ENCODE measurements around the gene UBE2R2. TPM values are rescaled to one million over a fixed set of nuclear protein-coding genes. Genes with fewer than 3 reads are reported as not detected.

The UBE2R2 gene
- total and polyA plus RNA-seq, 4 donors, result 18.1 to 35.4 (median 26.6) TPM

GRCh38 chr9:33939924-33940874 is 123.2 kb downstream of the UBE2R2 start:
- ATAC-seq (ENCODE audit: low FRiP score) (no peak), DNase-seq (no peak)
- H3K27me3 ChIP-seq (ENCODE audit: control insufficient read depth in 1 of 2, insufficient read depth in 2 of 2, low read length in 1 of 2), result no peaks in the 10 kb centered on the region
- H3K4me1 ChIP-seq (ENCODE audit: control insufficient read depth in 1 of 2, insufficient read depth in 2 of 2, low read length in 2 of 2), result peaks cover 0 to 2% of the 10 kb centered on the region in 2 donors
- H3K36me3 ChIP-seq (ENCODE audit: control insufficient read depth in 1 of 2, insufficient read depth in 2 of 2, low read length in 1 of 2), result peaks cover 0 to 7% of the 10 kb centered on the region in 2 donors
- 85 to 87% methylated on average over 9 of the region's 9 CpGs for WGBS, 2 donors
- no peak overlapping the region for H3K4me3 ChIP-seq (ENCODE audit: low read length in 2 of 2)
- no peaks in the 10 kb centered on the region for H3K9me3 ChIP-seq (ENCODE audit: control insufficient read depth, low read length)
- H3K27ac ChIP-seq (ENCODE audit: low read depth in 1 of 2, low read length in 2 of 2), result no peak overlapping the region
- intact Hi-C loops (cut with DNase I), result no loop called here

- Histone ChIP-seq H3K9me3 (ENCODE audit: control insufficient read depth, low read length) (no peaks in the 10 kb centered on the region), H3K36me3 (ENCODE audit: control insufficient read depth in 1 of 2, insufficient read depth in 2 of 2, low read length in 1 of 2) (peaks cover 0 to 3% of the 10 kb centered on the region in 2 donors), H3K4me1 (ENCODE audit: control insufficient read depth in 1 of 2, insufficient read depth in 2 of 2, low read length in 2 of 2) (peaks cover 0 to 5% of the 10 kb centered on the region in 2 donors), H3K27ac (ENCODE audit: low read depth in 1 of 2, low read length in 2 of 2) (no peak overlapping the region), H3K27me3 (ENCODE audit: control insufficient read depth in 1 of 2, insufficient read depth in 2 of 2, low read length in 1 of 2) (no peaks in the 10 kb centered on the region), H3K4me3 (ENCODE audit: low read length in 2 of 2) (no peak overlapping the region)
- no peak for ATAC-seq (ENCODE audit: low FRiP score)
- WGBS, 2 donors, result 97 to 98% methylated on average over 3 of the region's 3 CpGs
- intact Hi-C loops (cut with DNase I), result no loop called here
- no peak for DNase-seq
These were observed 125.6 kb downstream of the UBE2R2 start for GRCh38 chr9:33942471-33943083.

- intact Hi-C loops (cut with DNase I), result no loop called here
- ATAC-seq (ENCODE audit: low FRiP score) (no peak), DNase-seq (no peak)
- H3K9me3 ChIP-seq (ENCODE audit: control insufficient read depth, low read length), result no peaks in the 10 kb centered on the region
- WGBS, 2 donors, result 9 to 18% methylated on average over 2 of the region's 2 CpGs
- no peak overlapping the region for H3K27ac ChIP-seq (ENCODE audit: low read depth in 1 of 2, low read length in 2 of 2)
- no peak overlapping the region for H3K4me3 ChIP-seq (ENCODE audit: low read length in 2 of 2)
- no peaks in the 10 kb centered on the region for H3K27me3 ChIP-seq (ENCODE audit: control insufficient read depth in 1 of 2, insufficient read depth in 2 of 2, low read length in 1 of 2)
- H3K36me3 ChIP-seq (ENCODE audit: control insufficient read depth in 1 of 2, insufficient read depth in 2 of 2, low read length in 1 of 2), result peaks cover 0 to 3% of the 10 kb centered on the region in 2 donors
- H3K4me1 ChIP-seq (ENCODE audit: control insufficient read depth in 1 of 2, insufficient read depth in 2 of 2, low read length in 2 of 2), result peaks cover 0 to 5% of the 10 kb centered on the region in 2 donors
These were observed 126.4 kb downstream of the UBE2R2 start for GRCh38 chr9:33943389-33943788.

- Histone ChIP-seq H3K4me3 (ENCODE audit: low read length in 2 of 2) (no peak overlapping the region), H3K9me3 (ENCODE audit: control insufficient read depth, low read length) (no peaks in the 10 kb centered on the region), H3K27me3 (ENCODE audit: control insufficient read depth in 1 of 2, insufficient read depth in 2 of 2, low read length in 1 of 2) (no peaks in the 10 kb centered on the region), H3K4me1 (ENCODE audit: control insufficient read depth in 1 of 2, insufficient read depth in 2 of 2, low read length in 2 of 2) (peaks cover 0 to 5% of the 10 kb centered on the region in 2 donors), H3K36me3 (ENCODE audit: control insufficient read depth in 1 of 2, insufficient read depth in 2 of 2, low read length in 1 of 2) (no peaks in the 10 kb centered on the region), H3K27ac (ENCODE audit: low read depth in 1 of 2, low read length in 2 of 2) (peak overlapping the region in 1 of 2 donors; percentile 89)
- intact Hi-C loops (cut with DNase I), result no loop called here
- no peak for ATAC-seq (ENCODE audit: low FRiP score)
- DNase-seq, result no peak
- WGBS, 2 donors, result 23 to 31% methylated on average over 3 of the region's 3 CpGs
These were observed 130.0 kb downstream of the UBE2R2 start for GRCh38 chr9:33946779-33947535.

GRCh38 chr9:33950371-33950770 is 133.4 kb downstream of the UBE2R2 start:
- intact Hi-C loops (cut with DNase I), result no loop called here
- 94 to 100% methylated on average over 1 of the region's 1 CpG for WGBS, 2 donors
- no peaks in the 10 kb centered on the region for H3K9me3 ChIP-seq (ENCODE audit: control insufficient read depth, low read length)
- ATAC-seq (ENCODE audit: low FRiP score) (no peak), DNase-seq (no peak)
- H3K36me3 ChIP-seq (ENCODE audit: control insufficient read depth in 1 of 2, insufficient read depth in 2 of 2, low read length in 1 of 2), result peaks cover 0 to 5% of the 10 kb centered on the region in 2 donors
- peaks cover 0 to 3% of the 10 kb centered on the region in 2 donors for H3K4me1 ChIP-seq (ENCODE audit: control insufficient read depth in 1 of 2, insufficient read depth in 2 of 2, low read length in 2 of 2)
- H3K27ac ChIP-seq (ENCODE audit: low read depth in 1 of 2, low read length in 2 of 2), result no peak overlapping the region
- H3K4me3 ChIP-seq (ENCODE audit: low read length in 2 of 2), result no peak overlapping the region
- no peaks in the 10 kb centered on the region for H3K27me3 ChIP-seq (ENCODE audit: control insufficient read depth in 1 of 2, insufficient read depth in 2 of 2, low read length in 1 of 2)

GRCh38 chr9:33952066-33952465 is 135.1 kb downstream of the UBE2R2 start:
- H3K36me3 ChIP-seq (ENCODE audit: control insufficient read depth in 1 of 2, insufficient read depth in 2 of 2, low read length in 1 of 2), result peaks cover 0 to 10% of the 10 kb centered on the region in 2 donors
- H3K4me1 ChIP-seq (ENCODE audit: control insufficient read depth in 1 of 2, insufficient read depth in 2 of 2, low read length in 2 of 2), result peaks cover 0 to 2% of the 10 kb centered on the region in 2 donors
- WGBS, 2 donors, result 66 to 72% methylated on average over 2 of the region's 2 CpGs
- no peak for DNase-seq
- ATAC-seq (ENCODE audit: low FRiP score), result no peak
- no peak overlapping the region for H3K27ac ChIP-seq (ENCODE audit: low read depth in 1 of 2, low read length in 2 of 2)
- intact Hi-C loops (cut with DNase I), result no loop called here
- no peaks in the 10 kb centered on the region for H3K9me3 ChIP-seq (ENCODE audit: control insufficient read depth, low read length)
- H3K27me3 ChIP-seq (ENCODE audit: control insufficient read depth in 1 of 2, insufficient read depth in 2 of 2, low read length in 1 of 2), result no peaks in the 10 kb centered on the region
- no peak overlapping the region for H3K4me3 ChIP-seq (ENCODE audit: low read length in 2 of 2)

- DNase-seq (no peak), ATAC-seq (ENCODE audit: low FRiP score) (no peak)
- Histone ChIP-seq H3K27me3 (ENCODE audit: control insufficient read depth in 1 of 2, insufficient read depth in 2 of 2, low read length in 1 of 2) (no peaks in the 10 kb centered on the region), H3K4me3 (ENCODE audit: low read length in 2 of 2) (no peak overlapping the region), H3K4me1 (ENCODE audit: control insufficient read depth in 1 of 2, insufficient read depth in 2 of 2, low read length in 2 of 2) (no peaks in the 10 kb centered on the region), H3K27ac (ENCODE audit: low read depth in 1 of 2, low read length in 2 of 2) (no peak overlapping the region), H3K36me3 (ENCODE audit: control insufficient read depth in 1 of 2, insufficient read depth in 2 of 2, low read length in 1 of 2) (peaks cover 0 to 10% of the 10 kb centered on the region in 2 donors), H3K9me3 (ENCODE audit: control insufficient read depth, low read length) (no peaks in the 10 kb centered on the region)
- WGBS, 2 donors, result 94 to 97% methylated on average over 4 of the region's 4 CpGs
- intact Hi-C loops (cut with DNase I), result no loop called here
These were observed 139.6 kb downstream of the UBE2R2 start for GRCh38 chr9:33956544-33956943.

GRCh38 chr9:33959725-33960124 is 142.8 kb downstream of the UBE2R2 start:
- H3K27ac ChIP-seq (ENCODE audit: low read depth in 1 of 2, low read length in 2 of 2), result no peak overlapping the region
- intact Hi-C loops (cut with DNase I), result no loop called here
- no peaks in the 10 kb centered on the region for H3K27me3 ChIP-seq (ENCODE audit: control insufficient read depth in 1 of 2, insufficient read depth in 2 of 2, low read length in 1 of 2)
- WGBS, 2 donors, result 89 to 94% methylated on average over 2 of the region's 2 CpGs
- H3K4me3 ChIP-seq (ENCODE audit: low read length in 2 of 2), result no peak overlapping the region
- H3K9me3 ChIP-seq (ENCODE audit: control insufficient read depth, low read length), result no peaks in the 10 kb centered on the region
- DNase-seq (no peak), ATAC-seq (ENCODE audit: low FRiP score) (no peak)
- H3K36me3 ChIP-seq (ENCODE audit: control insufficient read depth in 1 of 2, insufficient read depth in 2 of 2, low read length in 1 of 2), result peaks cover 0 to 5% of the 10 kb centered on the region in 2 donors
- no peaks in the 10 kb centered on the region for H3K4me1 ChIP-seq (ENCODE audit: control insufficient read depth in 1 of 2, insufficient read depth in 2 of 2, low read length in 2 of 2)

All from aorta (tissue), 5 donors.